Lower leg skin (tissue), 4 donors: Measurements from ENCODE around the gene ADAM10. TPM values are rescaled to one million over a fixed set of nuclear protein-coding genes. Genes with fewer than 3 reads are reported as not detected.

ENCODE experiments used
- DNase-seq, 2 donors: peaks; one replicate each; pipeline ENCODE4 v3.0.0-alpha.2; 2019; ENCODE audit warnings: low spot score in 2 of 2
- H3K4me3 ChIP-seq: fragments of 200-600 bp; sonication (generic); 2 replicates; pipeline ENCODE4 v1.5.1; 2017; ENCODE audit warnings: mild to moderate bottlenecking, low read depth; ENCODE audit not compliant: poor library complexity, severe bottlenecking
- POLR2A ChIP-seq, 2 donors: fragments of 450-650 bp; IDR thresholded peaks; one replicate each; pipeline ENCODE4 v1.6.1; 2016 to 2017; ENCODE audit warnings: antibody characterized with exemption in 2 of 2, mild to moderate bottlenecking in 1 of 2, moderate library complexity in 1 of 2
- WGBS, 2 donors: methylation state at CpG; one replicate each; pipeline ENCODE4 v1.1.5; 2018; 5-methylcytosine and 5-hydroxymethylcytosine counted together
- intact Hi-C: fragments of 100-400 bp; cut with DNase I; formaldehyde crosslinking; loops from one replicate; pipeline ENCODE4 v1.15.0; 2023; ENCODE audit warnings: low total_unique reads
- total RNA-seq, 4 donors: library from RNA; depleted of rRNA; stranded (reverse); fragments of >200 nt; gene quantifications; one replicate each; pipeline ENCODE4 v1.1.0, GENCODE V29; 2016
- TF ChIP-seq, protein P1 (sequence below), 3 donors: fragments of 450-650 bp; IDR thresholded peaks; one replicate each; pipeline ENCODE4 v1.5.1; 2016; ENCODE audit warnings: antibody characterized with exemption in 3 of 3, mild to moderate bottlenecking in 3 of 3, moderate library complexity in 2 of 3

Gene ADAM10
- total RNA-seq, 4 donors from 2014 or later, result 40.4 to 45.1 (median 44.5) TPM

DNA sequence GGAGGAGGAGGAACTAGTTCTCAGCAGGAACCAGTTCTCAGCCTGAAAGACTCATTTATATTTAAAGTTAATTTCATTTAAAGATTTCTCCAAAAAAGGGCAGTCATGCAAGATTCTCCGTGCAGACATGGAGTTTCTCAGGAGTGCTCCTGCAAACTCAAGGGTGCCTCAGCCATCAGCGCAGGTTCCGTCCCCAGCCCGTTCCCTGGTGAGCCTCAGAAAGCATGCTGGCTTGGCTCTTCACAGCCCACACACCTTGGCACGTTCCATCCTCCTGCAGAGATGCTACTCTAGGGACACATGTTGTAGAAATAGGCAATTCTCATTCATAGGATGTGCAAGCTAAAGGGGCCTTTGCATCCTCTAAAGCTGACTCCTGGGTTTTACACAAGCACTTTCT is 194.7 kb downstream of the ADAM10 start:
- intact Hi-C loops, result no loop called here
- TF ChIP-seq, protein P1, sequence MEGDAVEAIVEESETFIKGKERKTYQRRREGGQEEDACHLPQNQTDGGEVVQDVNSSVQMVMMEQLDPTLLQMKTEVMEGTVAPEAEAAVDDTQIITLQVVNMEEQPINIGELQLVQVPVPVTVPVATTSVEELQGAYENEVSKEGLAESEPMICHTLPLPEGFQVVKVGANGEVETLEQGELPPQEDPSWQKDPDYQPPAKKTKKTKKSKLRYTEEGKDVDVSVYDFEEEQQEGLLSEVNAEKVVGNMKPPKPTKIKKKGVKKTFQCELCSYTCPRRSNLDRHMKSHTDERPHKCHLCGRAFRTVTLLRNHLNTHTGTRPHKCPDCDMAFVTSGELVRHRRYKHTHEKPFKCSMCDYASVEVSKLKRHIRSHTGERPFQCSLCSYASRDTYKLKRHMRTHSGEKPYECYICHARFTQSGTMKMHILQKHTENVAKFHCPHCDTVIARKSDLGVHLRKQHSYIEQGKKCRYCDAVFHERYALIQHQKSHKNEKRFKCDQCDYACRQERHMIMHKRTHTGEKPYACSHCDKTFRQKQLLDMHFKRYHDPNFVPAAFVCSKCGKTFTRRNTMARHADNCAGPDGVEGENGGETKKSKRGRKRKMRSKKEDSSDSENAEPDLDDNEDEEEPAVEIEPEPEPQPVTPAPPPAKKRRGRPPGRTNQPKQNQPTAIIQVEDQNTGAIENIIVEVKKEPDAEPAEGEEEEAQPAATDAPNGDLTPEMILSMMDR (IDR thresholded peaks at IDR 0.05), result no peak
- no peak for TF ChIP-seq POLR2A (IDR thresholded peaks at IDR 0.05)
- H3K4me3 ChIP-seq, result no peak overlapping the region
- 77 to 84% methylated on average over 5 of the region's 5 CpGs for WGBS, 2 donors
- peak in 1 of 2 donors; percentile 81 for DNase-seq

DNA sequence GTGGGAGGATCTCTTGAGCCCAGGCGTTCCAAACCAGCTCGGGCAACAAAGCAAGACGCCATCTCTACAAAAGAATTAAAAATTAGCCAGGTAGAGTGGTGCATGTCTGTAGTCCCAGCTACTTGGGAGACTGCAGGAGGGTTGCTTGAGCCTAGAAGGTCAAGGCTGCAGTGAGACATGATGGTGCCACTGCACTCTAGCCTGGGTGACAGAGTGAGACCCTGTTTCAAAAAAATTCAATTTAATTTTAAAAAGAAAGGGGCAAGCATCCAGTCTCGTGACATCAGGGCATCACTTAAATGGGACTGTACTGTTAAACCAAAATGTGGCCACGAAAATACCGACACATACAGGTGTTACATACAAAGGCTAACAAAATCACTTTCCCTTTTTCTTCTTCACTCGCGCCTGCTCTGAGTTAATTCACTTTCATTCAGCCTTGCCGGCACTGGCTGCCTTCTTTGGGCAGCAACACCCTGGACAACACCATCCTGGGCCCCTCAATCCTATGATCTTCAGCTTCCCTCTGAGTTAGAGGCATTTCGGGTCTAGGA is 196.1 kb downstream of the ADAM10 start:
- TF ChIP-seq, protein P1 (IDR thresholded peaks at IDR 0.05), result no peak
- TF ChIP-seq POLR2A (IDR thresholded peaks at IDR 0.05), result no peak
- WGBS, 2 donors, result 94 to 95% methylated on average over 10 of the region's 10 CpGs
- no peak overlapping the region for H3K4me3 ChIP-seq
- intact Hi-C loops, result no loop called here
- DNase-seq, result peak in 1 of 2 donors; percentile 29

DNA sequence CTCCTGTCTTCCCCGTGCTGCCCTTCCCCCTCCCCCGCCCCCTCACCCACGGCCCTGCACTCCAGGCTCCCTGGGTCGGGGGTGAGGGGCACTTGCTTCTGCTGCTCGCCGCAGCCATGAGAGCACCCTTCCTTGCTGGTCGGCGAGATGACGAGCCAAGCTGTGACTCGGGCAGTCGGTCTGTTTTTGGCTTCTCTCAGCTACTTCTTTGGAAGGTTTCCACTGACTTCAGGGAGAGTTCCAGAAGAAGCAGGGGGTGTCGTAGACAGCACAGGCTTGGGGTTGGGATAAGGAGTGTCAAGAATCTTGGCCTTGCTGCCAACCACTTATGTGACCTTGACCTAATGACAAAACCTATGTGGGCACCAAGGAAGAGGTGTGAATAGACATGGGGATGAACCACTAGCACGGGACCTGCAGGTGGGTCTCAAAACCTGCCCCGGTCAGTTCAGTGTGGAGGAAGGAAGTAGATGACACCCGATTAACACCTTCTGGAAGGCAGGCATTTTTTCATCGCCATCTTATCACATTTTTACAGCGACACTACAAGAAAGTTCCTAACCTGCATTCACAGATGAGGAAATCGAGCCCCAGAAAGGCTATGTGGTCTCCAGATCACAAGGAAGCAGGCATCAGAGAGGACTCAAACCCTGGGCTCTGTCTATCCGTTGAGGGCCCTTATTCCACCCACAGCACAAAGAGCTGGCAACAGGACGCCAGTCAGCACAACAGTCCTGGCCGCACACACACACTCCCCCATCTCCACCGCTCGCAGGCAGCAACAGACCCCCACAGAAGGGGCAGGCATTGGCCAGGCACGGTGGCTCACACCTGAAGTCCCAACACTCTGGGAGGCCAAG is 196.8 kb downstream of the ADAM10 start:
- 71 to 73% methylated on average over 24 of the region's 24 CpGs for WGBS, 2 donors
- no peak overlapping the region for H3K4me3 ChIP-seq
- TF ChIP-seq, protein P1 (IDR thresholded peaks at IDR 0.05), result no peak
- TF ChIP-seq POLR2A (IDR thresholded peaks at IDR 0.05), result no peak
- DNase-seq, result peak in 1 of 2 donors; percentile 77
- intact Hi-C loops, result no loop called here

DNA sequence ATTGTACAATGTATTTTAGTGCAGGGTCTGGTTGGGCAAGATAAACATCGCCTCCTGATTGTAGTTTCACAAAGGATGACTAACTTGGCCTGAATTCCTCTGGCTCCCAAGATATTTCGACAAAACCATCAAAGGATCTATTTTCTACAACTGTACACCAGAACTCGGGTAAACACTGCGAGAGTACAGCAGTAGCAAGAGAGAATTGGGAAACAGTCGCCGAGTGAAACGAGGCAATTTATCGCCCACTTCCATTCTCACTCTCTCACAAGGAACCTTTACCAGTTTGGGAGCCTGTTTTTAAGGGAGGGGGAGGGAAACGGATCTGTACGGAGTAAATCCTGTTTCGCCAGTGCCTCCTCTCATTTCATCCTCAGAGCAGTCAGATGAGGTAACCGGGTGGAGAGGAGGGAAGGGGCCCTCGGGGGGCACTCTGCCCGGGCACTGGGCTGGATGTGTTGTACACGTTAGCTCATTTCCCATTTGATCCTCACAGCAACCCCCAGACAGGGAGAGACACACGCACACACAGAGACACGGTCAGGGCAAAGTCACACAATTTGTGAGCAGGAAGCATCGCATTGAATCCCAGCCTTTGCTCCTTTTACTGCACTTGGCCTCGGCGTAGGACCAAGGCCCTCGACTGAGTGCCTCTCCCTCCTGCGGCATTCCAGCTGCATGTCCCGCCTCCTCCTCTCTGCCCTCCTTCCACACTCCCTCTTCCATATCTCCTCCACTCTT is 197.6 kb downstream of the ADAM10 start:
- no peak overlapping the region for H3K4me3 ChIP-seq
- 26 to 54% methylated on average over 23 of the region's 23 CpGs for whole genome bisulfite sequencing, 2 donors
- no peak for TF ChIP-seq POLR2A (IDR thresholded peaks at IDR 0.05)
- TF ChIP-seq, protein P1 (IDR thresholded peaks at IDR 0.05), result no peak
- peak; percentile 65 to 84 for DNase-seq
- intact Hi-C loops, result no loop called here

DNA sequence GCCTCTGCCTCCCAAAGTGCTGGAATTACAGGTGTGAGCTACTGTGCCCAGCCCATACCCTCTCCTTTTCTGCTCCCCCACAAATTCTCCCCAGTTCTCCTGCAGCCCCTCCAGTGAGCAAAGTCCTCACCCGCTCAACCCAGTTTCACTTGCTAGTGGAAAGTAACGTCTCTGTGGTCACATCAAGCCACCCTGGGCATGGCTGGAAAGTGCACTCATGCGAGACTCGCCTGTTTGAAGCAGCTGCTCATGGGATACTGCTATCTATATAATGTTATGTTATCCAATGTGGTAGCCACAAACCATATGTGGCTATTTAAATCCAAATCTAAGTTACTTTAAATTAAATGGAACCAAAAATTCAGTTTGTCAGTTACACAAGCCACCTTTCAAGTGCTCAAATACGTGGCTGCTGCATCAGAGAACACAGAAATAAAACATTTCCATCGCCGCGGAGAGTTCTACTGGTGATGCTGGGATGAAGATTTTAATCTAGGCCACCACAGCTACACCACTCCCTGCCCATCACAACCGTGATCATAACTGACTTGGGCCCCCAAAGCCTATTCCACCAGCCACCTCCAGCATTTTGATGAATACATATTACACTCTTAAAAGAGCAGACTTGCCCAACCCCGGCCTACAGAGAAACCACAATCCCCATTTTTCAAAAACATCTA is 198.3 kb downstream of the ADAM10 start:
- TF ChIP-seq, protein P1 (IDR thresholded peaks at IDR 0.05), result no peak
- no peak for TF ChIP-seq POLR2A (IDR thresholded peaks at IDR 0.05)

More for the DNA sequence above, 198.3 kb downstream of the ADAM10 start:
- no peak overlapping the region for H3K4me3 ChIP-seq
- DNase-seq, result peak in 1 of 2 donors; percentile 73
- 84 to 88% methylated on average over 10 of the region's 10 CpGs for WGBS, 2 donors
- intact Hi-C loops, result no loop called here
